WTC11 (cell line): Measurements from ENCODE around the gene MAPT. TPM values are rescaled to one million over a fixed set of nuclear protein-coding genes. Genes with fewer than 3 reads are reported as not detected.

ENCODE experiments used
- ATAC-seq: fragments of 200-7000 bp; cut with Tn5 transposase; 2 replicates; pipeline ENCODE4 v1.10.0; 2021; ENCODE audit warnings: mild to moderate bottlenecking, moderate library complexity
- CTCF ChIA-PET: fragments of 300-600 bp; sonication (Branson Sonifier 250); formaldehyde crosslinking; loops from one replicate; lab custom pipeline; 2021; ENCODE audit warnings: antibody characterized with exemption; lab: Charles Lee
- POLR2A ChIA-PET: fragments of 350-600 bp; sonication (Branson Sonifier 250); formaldehyde crosslinking; loops from one replicate; lab custom pipeline; 2021; ENCODE audit warnings: antibody characterized with exemption; lab: Charles Lee
- DNase-seq: peaks from one replicate; pipeline ENCODE4 v3.0.0; 2021; ENCODE audit warnings: low spot score
- H3K27ac Mint-ChIP-seq: 2 replicates; pipeline ENCODE4 v1.8.0; 2021; ENCODE audit warnings: mixed read lengths
- H3K27me3 Mint-ChIP-seq: 2 replicates; pipeline ENCODE4 v1.8.0; 2021; ENCODE audit warnings: low read depth, mild to moderate bottlenecking, moderate library complexity, mixed read lengths
- H3K36me3 Mint-ChIP-seq: 2 replicates; pipeline ENCODE4 v1.8.0; 2021; ENCODE audit warnings: mixed read lengths
- H3K4me1 Mint-ChIP-seq: 2 replicates; pipeline ENCODE4 v1.8.0; 2022; ENCODE audit warnings: mixed read lengths
- H3K4me3 Mint-ChIP-seq: 2 replicates; pipeline ENCODE4 v1.8.0; 2021; ENCODE audit warnings: mild to moderate bottlenecking, moderate library complexity, mixed read lengths
- H3K9me3 Mint-ChIP-seq: 2 replicates; pipeline ENCODE4 v1.8.0; 2021; ENCODE audit warnings: mixed read lengths
- ETV6 ChIP-seq: sonication (generic); formaldehyde crosslinking; IDR thresholded peaks from 2 replicates; pipeline ENCODE4 v1.8.1; 2022; ENCODE audit warnings: mild to moderate bottlenecking, missing genetic modification reagents
- HMGA2 ChIP-seq: fragments of 250-450 bp; sonication (Bioruptor Pico); IDR thresholded peaks from 2 replicates; pipeline ENCODE4 v1.4.0; 2021; ENCODE audit warnings: mild to moderate bottlenecking, moderate library complexity
- JUN ChIP-seq: sonication (generic); formaldehyde crosslinking; IDR thresholded peaks from 2 replicates; pipeline ENCODE4 v1.8.0; 2023; ENCODE audit warnings: mild to moderate bottlenecking, missing genetic modification reagents
- NR2C2 ChIP-seq: sonication (generic); formaldehyde crosslinking; IDR thresholded peaks from 2 replicates; pipeline ENCODE4 v1.8.0; 2022; ENCODE audit warnings: mild to moderate bottlenecking, missing genetic modification reagents
- OVOL2 ChIP-seq: fragments of 250-450 bp; sonication (Bioruptor Pico); IDR thresholded peaks from 2 replicates; pipeline ENCODE4 v1.9.0; 2021; ENCODE audit warnings: mild to moderate bottlenecking, borderline replicate concordance
- RORB ChIP-seq: fragments of 250-450 bp; sonication (Bioruptor Pico); IDR thresholded peaks from 2 replicates; pipeline ENCODE4 v1.9.0; 2021; ENCODE audit warnings: mild to moderate bottlenecking
- SMAD3 ChIP-seq: sonication (generic); formaldehyde crosslinking; IDR thresholded peaks from 2 replicates; pipeline ENCODE4 v1.8.0; 2022; ENCODE audit warnings: missing genetic modification reagents, mild to moderate bottlenecking, borderline replicate concordance
- SMAD4 ChIP-seq: sonication (generic); formaldehyde crosslinking; IDR thresholded peaks from 2 replicates; pipeline ENCODE4 v1.8.0; 2022; ENCODE audit warnings: mild to moderate bottlenecking, missing genetic modification reagents
- SOX15 ChIP-seq: fragments of 250-450 bp; sonication (Bioruptor Pico); IDR thresholded peaks from 2 replicates; pipeline ENCODE4 v1.9.0; 2021; ENCODE audit warnings: mild to moderate bottlenecking
- TCF7 ChIP-seq: sonication (generic); formaldehyde crosslinking; IDR thresholded peaks from 2 replicates; pipeline ENCODE4 v1.8.0; 2022; ENCODE audit warnings: mild to moderate bottlenecking, low read depth, missing genetic modification reagents, moderate library complexity
- ZNF317 ChIP-seq: sonication (generic); formaldehyde crosslinking; IDR thresholded peaks from 2 replicates; pipeline ENCODE4 v1.8.1; 2023; ENCODE audit warnings: low read depth, mild to moderate bottlenecking, moderate library complexity, missing genetic modification reagents, borderline replicate concordance
- ZNF396 ChIP-seq: fragments of 250-450 bp; sonication (Bioruptor Pico); IDR thresholded peaks from 2 replicates; pipeline ENCODE4 v1.8.0; 2021; ENCODE audit warnings: mild to moderate bottlenecking, moderate library complexity, borderline replicate concordance
- ZNF416 ChIP-seq: fragments of 250-450 bp; sonication (Bioruptor Pico); IDR thresholded peaks from 2 replicates; pipeline ENCODE4 v1.9.0; 2021; ENCODE audit warnings: mild to moderate bottlenecking, inconsistent platforms
- total RNA-seq: library from RNA; stranded (reverse); gene quantifications from 3 replicates; pipeline ENCODE4 v1.2.3, GENCODE V29; 2021
- TF ChIP-seq, protein P1 (sequence below): sonication (generic); formaldehyde crosslinking; IDR thresholded peaks from 2 replicates; pipeline ENCODE4 v1.8.0; 2023; ENCODE audit warnings: mild to moderate bottlenecking, missing genetic modification reagents
- TF ChIP-seq, protein P2 (sequence below): sonication (generic); formaldehyde crosslinking; IDR thresholded peaks from 2 replicates; pipeline ENCODE4 v1.8.0; 2022; ENCODE audit warnings: mild to moderate bottlenecking, missing genetic modification reagents
- TF ChIP-seq, protein P3 (sequence below): fragments of 250-450 bp; sonication (Bioruptor Pico); IDR thresholded peaks from 2 replicates; pipeline ENCODE4 v1.9.0; 2021; ENCODE audit warnings: mild to moderate bottlenecking
- TF ChIP-seq, protein P4 (sequence below): fragments of 200-600 bp; IDR thresholded peaks from 2 replicates; pipeline ENCODE4 v1.8.0; 2022; ENCODE audit warnings: antibody characterized with exemption
- TF ChIP-seq, protein P5 (sequence below): sonication (generic); formaldehyde crosslinking; IDR thresholded peaks from 2 replicates; pipeline ENCODE4 v1.8.1; 2023; ENCODE audit warnings: mild to moderate bottlenecking, missing genetic modification reagents
- TF ChIP-seq, protein P6 (sequence below): sonication (generic); formaldehyde crosslinking; conservative IDR thresholded peaks from 2 replicates; pipeline ENCODE4 v1.8.1; 2022; ENCODE audit warnings: mild to moderate bottlenecking, missing genetic modification reagents
- TF ChIP-seq, protein P7 (sequence below): sonication (generic); formaldehyde crosslinking; IDR thresholded peaks from 2 replicates; pipeline ENCODE4 v1.8.0; 2022; ENCODE audit warnings: mild to moderate bottlenecking, missing genetic modification reagents
- TF ChIP-seq, protein P8 (sequence below): sonication (generic); formaldehyde crosslinking; IDR thresholded peaks from 2 replicates; pipeline ENCODE4 v1.8.1; 2023; ENCODE audit warnings: mild to moderate bottlenecking, missing genetic modification reagents, moderate library complexity

The MAPT gene
- total RNA-seq, 1 experiment from 2014 or later: 2.2 TPM

DNA sequence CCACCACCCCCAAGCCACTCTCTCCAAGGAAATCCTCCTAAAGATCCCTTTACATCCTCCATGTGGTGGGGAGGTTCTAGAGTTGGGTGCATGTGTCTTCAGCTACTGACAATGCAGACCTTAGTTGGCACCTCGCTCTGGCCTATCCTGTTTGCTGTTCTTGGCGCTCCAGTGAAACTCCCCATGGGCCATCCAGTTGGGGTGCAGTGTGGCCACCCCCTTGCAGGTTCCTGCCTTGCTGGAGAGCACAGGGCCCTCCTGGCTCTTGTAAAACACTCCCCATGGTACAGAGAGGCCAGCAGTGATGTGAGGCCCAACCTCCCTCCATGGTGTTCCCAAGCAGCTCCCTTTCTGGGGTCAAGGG, 82.0 kb downstream of the MAPT start:
- ChIA-PET POLR2A (no interaction called here), CTCF (no interaction called here)
- DNase-seq: no peak
- peaks cover 4% of the 10 kb centered on the region; the same call in 1 of the 2 replicates for H3K9me3 Mint-ChIP-seq
- ATAC-seq: no peak
- H3K27me3 Mint-ChIP-seq: 0 out of 2 replicates have a peak, but pooled peaks cover 5% of the 10 kb centered on the region
- TF ChIP-seq ETV6 (no peak), HMGA2 (CRISPR knock-in tag) (no peak), SMAD3 (no peak), SOX15 (CRISPR knock-in tag) (no peak), SMAD4 (CRISPR knock-in tag) (no peak), ZNF416 (no peak), TCF7 (CRISPR knock-in tag) (no peak), NR2C2 (CRISPR knock-in tag) (no peak), OVOL2 (CRISPR knock-in tag) (no peak)
- TF ChIP-seq, protein P1, sequence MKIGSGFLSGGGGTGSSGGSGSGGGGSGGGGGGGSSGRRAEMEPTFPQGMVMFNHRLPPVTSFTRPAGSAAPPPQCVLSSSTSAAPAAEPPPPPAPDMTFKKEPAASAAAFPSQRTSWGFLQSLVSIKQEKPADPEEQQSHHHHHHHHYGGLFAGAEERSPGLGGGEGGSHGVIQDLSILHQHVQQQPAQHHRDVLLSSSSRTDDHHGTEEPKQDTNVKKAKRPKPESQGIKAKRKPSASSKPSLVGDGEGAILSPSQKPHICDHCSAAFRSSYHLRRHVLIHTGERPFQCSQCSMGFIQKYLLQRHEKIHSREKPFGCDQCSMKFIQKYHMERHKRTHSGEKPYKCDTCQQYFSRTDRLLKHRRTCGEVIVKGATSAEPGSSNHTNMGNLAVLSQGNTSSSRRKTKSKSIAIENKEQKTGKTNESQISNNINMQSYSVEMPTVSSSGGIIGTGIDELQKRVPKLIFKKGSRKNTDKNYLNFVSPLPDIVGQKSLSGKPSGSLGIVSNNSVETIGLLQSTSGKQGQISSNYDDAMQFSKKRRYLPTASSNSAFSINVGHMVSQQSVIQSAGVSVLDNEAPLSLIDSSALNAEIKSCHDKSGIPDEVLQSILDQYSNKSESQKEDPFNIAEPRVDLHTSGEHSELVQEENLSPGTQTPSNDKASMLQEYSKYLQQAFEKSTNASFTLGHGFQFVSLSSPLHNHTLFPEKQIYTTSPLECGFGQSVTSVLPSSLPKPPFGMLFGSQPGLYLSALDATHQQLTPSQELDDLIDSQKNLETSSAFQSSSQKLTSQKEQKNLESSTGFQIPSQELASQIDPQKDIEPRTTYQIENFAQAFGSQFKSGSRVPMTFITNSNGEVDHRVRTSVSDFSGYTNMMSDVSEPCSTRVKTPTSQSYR (CRISPR knock-in tag): no peak
- TF ChIP-seq, protein P2, sequence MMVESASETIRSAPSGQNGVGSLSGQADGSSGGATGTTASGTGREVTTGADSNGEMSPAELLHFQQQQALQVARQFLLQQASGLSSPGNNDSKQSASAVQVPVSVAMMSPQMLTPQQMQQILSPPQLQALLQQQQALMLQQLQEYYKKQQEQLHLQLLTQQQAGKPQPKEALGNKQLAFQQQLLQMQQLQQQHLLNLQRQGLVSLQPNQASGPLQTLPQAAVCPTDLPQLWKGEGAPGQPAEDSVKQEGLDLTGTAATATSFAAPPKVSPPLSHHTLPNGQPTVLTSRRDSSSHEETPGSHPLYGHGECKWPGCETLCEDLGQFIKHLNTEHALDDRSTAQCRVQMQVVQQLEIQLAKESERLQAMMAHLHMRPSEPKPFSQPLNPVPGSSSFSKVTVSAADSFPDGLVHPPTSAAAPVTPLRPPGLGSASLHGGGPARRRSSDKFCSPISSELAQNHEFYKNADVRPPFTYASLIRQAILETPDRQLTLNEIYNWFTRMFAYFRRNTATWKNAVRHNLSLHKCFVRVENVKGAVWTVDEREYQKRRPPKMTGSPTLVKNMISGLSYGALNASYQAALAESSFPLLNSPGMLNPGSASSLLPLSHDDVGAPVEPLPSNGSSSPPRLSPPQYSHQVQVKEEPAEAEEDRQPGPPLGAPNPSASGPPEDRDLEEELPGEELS (CRISPR knock-in tag): no peak
- TF ChIP-seq, protein P3, sequence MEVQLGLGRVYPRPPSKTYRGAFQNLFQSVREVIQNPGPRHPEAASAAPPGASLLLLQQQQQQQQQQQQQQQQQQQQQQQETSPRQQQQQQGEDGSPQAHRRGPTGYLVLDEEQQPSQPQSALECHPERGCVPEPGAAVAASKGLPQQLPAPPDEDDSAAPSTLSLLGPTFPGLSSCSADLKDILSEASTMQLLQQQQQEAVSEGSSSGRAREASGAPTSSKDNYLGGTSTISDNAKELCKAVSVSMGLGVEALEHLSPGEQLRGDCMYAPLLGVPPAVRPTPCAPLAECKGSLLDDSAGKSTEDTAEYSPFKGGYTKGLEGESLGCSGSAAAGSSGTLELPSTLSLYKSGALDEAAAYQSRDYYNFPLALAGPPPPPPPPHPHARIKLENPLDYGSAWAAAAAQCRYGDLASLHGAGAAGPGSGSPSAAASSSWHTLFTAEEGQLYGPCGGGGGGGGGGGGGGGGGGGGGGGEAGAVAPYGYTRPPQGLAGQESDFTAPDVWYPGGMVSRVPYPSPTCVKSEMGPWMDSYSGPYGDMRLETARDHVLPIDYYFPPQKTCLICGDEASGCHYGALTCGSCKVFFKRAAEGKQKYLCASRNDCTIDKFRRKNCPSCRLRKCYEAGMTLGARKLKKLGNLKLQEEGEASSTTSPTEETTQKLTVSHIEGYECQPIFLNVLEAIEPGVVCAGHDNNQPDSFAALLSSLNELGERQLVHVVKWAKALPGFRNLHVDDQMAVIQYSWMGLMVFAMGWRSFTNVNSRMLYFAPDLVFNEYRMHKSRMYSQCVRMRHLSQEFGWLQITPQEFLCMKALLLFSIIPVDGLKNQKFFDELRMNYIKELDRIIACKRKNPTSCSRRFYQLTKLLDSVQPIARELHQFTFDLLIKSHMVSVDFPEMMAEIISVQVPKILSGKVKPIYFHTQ (CRISPR knock-in tag): no peak
- TF ChIP-seq, protein P4, sequence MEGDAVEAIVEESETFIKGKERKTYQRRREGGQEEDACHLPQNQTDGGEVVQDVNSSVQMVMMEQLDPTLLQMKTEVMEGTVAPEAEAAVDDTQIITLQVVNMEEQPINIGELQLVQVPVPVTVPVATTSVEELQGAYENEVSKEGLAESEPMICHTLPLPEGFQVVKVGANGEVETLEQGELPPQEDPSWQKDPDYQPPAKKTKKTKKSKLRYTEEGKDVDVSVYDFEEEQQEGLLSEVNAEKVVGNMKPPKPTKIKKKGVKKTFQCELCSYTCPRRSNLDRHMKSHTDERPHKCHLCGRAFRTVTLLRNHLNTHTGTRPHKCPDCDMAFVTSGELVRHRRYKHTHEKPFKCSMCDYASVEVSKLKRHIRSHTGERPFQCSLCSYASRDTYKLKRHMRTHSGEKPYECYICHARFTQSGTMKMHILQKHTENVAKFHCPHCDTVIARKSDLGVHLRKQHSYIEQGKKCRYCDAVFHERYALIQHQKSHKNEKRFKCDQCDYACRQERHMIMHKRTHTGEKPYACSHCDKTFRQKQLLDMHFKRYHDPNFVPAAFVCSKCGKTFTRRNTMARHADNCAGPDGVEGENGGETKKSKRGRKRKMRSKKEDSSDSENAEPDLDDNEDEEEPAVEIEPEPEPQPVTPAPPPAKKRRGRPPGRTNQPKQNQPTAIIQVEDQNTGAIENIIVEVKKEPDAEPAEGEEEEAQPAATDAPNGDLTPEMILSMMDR: no peak
- no peaks in the 10 kb centered on the region for H3K36me3 Mint-ChIP-seq
- H3K27ac Mint-ChIP-seq: no peak overlapping the region
- no peak overlapping the region for H3K4me3 Mint-ChIP-seq
- no peaks in the 10 kb centered on the region for H3K4me1 Mint-ChIP-seq

DNA sequence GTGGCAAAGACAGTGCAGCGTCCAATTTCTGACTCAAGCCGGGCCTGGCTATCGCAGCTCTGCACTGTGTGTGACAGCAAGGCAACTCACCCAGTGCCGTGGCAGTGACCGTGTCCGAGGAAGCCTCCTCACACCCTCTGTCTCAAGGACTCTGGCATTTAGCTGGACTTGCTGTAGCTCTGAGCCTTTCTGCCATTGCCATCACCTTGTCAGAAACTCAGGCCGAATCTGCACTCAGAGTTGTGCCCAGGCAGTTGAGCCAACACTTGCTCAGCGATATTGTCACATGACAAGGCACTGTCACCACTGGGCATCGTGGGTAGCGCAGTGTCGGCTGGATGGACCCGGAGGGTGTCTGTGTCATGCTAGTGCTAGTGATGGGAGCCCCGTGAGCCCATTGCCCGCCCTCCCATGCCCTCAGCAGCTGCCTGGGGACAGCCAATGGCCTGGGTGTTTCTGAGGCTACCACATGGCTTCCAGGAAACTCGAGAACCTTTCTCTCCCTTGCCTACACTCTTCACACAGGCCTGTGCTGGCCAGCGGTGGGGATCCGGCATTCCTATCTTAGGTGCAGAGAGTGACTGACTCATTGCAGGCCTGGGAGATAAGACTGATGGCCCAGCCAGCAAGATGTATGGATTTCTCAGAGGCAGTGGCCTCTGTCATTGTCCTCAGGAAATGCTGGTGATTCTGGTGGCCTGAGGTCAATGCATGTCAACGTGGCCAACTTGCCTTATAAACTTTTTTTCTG, 82.6 kb downstream of the MAPT start:
- peaks cover 4% of the 10 kb centered on the region; the same call in 1 of the 2 replicates for H3K9me3 Mint-ChIP-seq
- 0 out of 2 replicates have a peak, but pooled peaks cover 5% of the 10 kb centered on the region for H3K27me3 Mint-ChIP-seq
- ChIA-PET CTCF (no interaction called here), POLR2A (no interaction called here)
- H3K4me1 Mint-ChIP-seq: no peaks in the 10 kb centered on the region
- H3K27ac Mint-ChIP-seq: no peak overlapping the region
- ATAC-seq (no peak; the same call in 1 of the 2 replicates), DNase-seq (no peak)
- no peaks in the 10 kb centered on the region for H3K36me3 Mint-ChIP-seq
- no peak overlapping the region for H3K4me3 Mint-ChIP-seq
- TF ChIP-seq RORB: no peak
- TF ChIP-seq, protein P5, sequence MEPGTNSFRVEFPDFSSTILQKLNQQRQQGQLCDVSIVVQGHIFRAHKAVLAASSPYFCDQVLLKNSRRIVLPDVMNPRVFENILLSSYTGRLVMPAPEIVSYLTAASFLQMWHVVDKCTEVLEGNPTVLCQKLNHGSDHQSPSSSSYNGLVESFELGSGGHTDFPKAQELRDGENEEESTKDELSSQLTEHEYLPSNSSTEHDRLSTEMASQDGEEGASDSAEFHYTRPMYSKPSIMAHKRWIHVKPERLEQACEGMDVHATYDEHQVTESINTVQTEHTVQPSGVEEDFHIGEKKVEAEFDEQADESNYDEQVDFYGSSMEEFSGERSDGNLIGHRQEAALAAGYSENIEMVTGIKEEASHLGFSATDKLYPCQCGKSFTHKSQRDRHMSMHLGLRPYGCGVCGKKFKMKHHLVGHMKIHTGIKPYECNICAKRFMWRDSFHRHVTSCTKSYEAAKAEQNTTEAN: no peak
- TF ChIP-seq ZNF317: no peak
- TF ChIP-seq, protein P6, sequence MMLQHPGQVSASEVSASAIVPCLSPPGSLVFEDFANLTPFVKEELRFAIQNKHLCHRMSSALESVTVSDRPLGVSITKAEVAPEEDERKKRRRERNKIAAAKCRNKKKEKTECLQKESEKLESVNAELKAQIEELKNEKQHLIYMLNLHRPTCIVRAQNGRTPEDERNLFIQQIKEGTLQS: no peak
- no peak for TF ChIP-seq ZNF396 (CRISPR knock-in tag)
- TF ChIP-seq, protein P7, sequence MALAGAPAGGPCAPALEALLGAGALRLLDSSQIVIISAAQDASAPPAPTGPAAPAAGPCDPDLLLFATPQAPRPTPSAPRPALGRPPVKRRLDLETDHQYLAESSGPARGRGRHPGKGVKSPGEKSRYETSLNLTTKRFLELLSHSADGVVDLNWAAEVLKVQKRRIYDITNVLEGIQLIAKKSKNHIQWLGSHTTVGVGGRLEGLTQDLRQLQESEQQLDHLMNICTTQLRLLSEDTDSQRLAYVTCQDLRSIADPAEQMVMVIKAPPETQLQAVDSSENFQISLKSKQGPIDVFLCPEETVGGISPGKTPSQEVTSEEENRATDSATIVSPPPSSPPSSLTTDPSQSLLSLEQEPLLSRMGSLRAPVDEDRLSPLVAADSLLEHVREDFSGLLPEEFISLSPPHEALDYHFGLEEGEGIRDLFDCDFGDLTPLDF (CRISPR knock-in tag): no peak
- no peak for TF ChIP-seq JUN (CRISPR knock-in tag)
- no peak for TF ChIP-seq SMAD4 (CRISPR knock-in tag)
- no peak for TF ChIP-seq NR2C2 (CRISPR knock-in tag)
- TF ChIP-seq, protein P8, sequence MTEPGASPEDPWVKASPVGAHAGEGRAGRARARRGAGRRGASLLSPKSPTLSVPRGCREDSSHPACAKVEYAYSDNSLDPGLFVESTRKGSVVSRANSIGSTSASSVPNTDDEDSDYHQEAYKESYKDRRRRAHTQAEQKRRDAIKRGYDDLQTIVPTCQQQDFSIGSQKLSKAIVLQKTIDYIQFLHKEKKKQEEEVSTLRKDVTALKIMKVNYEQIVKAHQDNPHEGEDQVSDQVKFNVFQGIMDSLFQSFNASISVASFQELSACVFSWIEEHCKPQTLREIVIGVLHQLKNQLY (CRISPR knock-in tag): no peak
- no peak for TF ChIP-seq ETV6
